Effector CD4-positive, alpha-beta T cell (primary cell): ENCODE data around the gene TMEM108.

ENCODE experiments used
- DNase-seq: peaks from one replicate; pipeline ENCODE4 v3.0.0-alpha.2; 2020

The TMEM108 gene

GRCh38 chr3:133121450-133121849 lies 83.3 kb downstream of the TMEM108 start:
- no peak for DNase-seq

GRCh38 chr3:133123636-133124035 lies 85.4 kb downstream of the TMEM108 start:
- no peak for DNase-seq

GRCh38 chr3:133124511-133124910 lies 86.3 kb downstream of the TMEM108 start:
- DNase-seq = no peak

- DNase-seq = no peak
Measured at GRCh38 chr3:133125171-133125570, 87.0 kb downstream of the TMEM108 start.

GRCh38 chr3:133125802-133126201 lies 87.6 kb downstream of the TMEM108 start:
- DNase-seq = no peak

GRCh38 chr3:133127381-133127780 lies 89.2 kb downstream of the TMEM108 start:
- no peak for DNase-seq

- DNase-seq = no peak
Measured at GRCh38 chr3:133130168-133130567, 92.0 kb downstream of the TMEM108 start.

- DNase-seq = no peak
Measured at GRCh38 chr3:133135306-133135705, 97.1 kb downstream of the TMEM108 start.

GRCh38 chr3:133136114-133137041 lies 98.2 kb downstream of the TMEM108 start:
- DNase-seq = no peak

- no peak for DNase-seq
Measured at GRCh38 chr3:133137042-133137996, 99.1 kb downstream of the TMEM108 start.

DNA sequence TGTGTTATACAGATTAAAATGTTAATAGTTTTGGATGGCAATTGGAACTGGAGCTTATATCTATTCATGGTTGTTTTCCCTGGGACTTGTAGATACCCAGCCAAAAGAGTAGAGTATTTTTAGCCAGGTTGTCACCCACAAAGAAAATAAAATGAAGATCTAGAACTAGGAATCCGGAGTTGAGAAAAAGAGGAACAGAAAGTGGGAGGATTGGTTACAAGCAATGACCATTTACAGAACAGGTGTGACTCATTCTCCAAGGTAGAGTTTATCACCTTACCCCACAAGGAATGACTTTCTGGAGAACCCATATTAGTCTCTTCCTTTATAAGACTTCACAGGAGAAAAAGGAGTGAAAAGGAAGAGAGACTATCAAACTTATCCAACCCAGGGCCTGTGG lies 99.8 kb downstream of the TMEM108 start:
- DNase-seq = no peak

GRCh38 chr3:133152056-133152455 lies 113.9 kb downstream of the TMEM108 start:
- no peak for DNase-seq

- DNase-seq = no peak
Measured at GRCh38 chr3:133152681-133153220, 114.6 kb downstream of the TMEM108 start.

- DNase-seq = no peak
Measured at GRCh38 chr3:133153382-133153781, 115.2 kb downstream of the TMEM108 start.

- DNase-seq = no peak
Measured at GRCh38 chr3:133157716-133158115, 119.5 kb downstream of the TMEM108 start.

- DNase-seq = no peak
Measured at GRCh38 chr3:133158686-133159085, 120.5 kb downstream of the TMEM108 start.

GRCh38 chr3:133159498-133160475 lies 121.6 kb downstream of the TMEM108 start:
- no peak for DNase-seq

- DNase-seq = no peak
Measured at GRCh38 chr3:133161656-133162055, 123.5 kb downstream of the TMEM108 start.

GRCh38 chr3:133162265-133162664 lies 124.1 kb downstream of the TMEM108 start:
- no peak for DNase-seq

- no peak for DNase-seq
Measured at GRCh38 chr3:133162670-133163305, 124.6 kb downstream of the TMEM108 start.

DNA sequence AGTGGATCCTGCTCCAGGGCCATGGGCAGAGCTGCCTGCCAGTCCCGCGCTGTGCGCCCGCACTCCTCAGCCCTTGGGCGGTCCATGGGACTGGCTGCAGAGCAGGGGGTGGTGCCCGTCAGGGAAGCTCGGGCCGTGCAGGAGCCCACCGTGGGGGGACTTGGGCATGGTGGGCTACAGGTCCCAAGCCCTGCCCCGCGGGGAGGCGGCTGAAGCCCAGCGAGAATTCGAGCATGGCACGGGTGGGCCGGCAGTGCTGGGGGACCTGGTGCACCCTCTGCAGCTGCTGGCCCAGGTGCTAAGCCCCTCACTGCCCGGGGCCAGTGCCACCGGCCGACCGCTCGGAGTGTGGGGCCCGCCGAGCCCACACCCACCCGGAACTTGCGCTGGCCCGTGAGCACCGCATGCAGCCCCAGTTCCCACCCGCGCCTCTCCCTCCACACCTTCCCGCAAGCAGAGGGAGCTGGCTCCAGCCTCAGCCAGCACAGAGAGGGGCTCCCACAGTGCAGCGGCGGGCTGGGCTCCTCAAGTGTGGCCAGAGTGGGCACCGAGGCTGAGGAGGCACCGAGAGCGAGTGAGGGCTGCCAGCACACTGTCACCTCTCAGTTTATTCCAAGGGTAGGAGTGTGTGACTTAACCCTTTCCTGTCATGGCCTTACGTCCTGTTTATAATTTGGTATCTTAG lies 129.3 kb downstream of the TMEM108 start:
- no peak for DNase-seq
